Ovary (tissue), 3 donors: ENCODE measurements around the gene HYAL3.

Experiments used
- POLR2A ChIP-seq: fragments of 450-650 bp; IDR thresholded peaks from one replicate; pipeline ENCODE4 v1.6.1; 2017; ENCODE audit warnings: antibody characterized with exemption, mild to moderate bottlenecking, moderate library complexity
- TF ChIP-seq, protein P1 (sequence below), 3 donors: fragments of 450-650 bp in 2 of 3; fragments of 200-600 bp in 1 of 3; IDR thresholded peaks; one replicate each; pipeline versions ENCODE4 v1.5.1 to v1.8.0; 2016 to 2022; ENCODE audit warnings: antibody characterized with exemption in 3 of 3, mild to moderate bottlenecking in 1 of 3
- donor health status: DM: no; HTN: no; CAD: no.

DNA sequence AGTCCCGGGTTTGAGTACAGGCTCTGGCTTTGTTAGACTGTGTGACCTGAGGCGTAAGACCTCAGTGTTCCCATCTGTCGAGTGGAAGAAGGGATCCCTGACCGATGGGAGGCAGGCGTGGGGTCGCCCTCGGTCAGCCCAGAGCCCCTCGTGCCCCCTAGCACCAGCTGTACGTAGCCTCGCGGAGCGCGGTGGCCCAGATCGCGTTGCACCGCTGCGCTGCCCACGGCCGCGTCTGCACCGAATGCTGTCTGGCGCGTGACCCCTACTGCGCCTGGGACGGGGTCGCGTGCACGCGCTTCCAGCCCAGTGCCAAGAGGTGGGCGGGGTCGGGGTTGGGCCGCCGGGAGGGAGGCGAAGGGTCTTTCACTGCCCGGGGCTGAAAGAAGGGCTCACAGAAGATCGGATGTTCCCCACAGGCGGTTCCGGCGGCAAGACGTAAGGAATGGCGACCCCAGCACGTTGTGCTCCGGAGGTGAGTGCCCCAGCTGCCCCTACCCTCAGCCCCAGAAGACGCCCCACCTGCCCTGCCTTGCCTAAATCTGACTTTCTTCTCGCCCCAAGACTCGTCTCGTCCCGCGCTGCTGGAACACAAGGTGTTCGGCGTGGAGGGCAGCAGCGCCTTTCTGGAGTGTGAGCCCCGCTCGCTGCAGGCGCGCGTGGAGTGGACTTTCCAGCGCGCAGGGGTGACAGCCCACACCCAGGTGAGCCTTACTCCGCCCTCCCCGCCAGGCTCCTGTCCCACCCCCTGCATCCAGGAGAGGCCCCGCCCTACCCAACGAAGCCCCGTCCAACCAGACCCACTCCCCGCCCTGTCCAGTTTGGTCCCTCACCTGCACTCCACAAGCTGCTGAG, 23.8 kb downstream of the HYAL3 start:
- TF ChIP-seq, protein P1, sequence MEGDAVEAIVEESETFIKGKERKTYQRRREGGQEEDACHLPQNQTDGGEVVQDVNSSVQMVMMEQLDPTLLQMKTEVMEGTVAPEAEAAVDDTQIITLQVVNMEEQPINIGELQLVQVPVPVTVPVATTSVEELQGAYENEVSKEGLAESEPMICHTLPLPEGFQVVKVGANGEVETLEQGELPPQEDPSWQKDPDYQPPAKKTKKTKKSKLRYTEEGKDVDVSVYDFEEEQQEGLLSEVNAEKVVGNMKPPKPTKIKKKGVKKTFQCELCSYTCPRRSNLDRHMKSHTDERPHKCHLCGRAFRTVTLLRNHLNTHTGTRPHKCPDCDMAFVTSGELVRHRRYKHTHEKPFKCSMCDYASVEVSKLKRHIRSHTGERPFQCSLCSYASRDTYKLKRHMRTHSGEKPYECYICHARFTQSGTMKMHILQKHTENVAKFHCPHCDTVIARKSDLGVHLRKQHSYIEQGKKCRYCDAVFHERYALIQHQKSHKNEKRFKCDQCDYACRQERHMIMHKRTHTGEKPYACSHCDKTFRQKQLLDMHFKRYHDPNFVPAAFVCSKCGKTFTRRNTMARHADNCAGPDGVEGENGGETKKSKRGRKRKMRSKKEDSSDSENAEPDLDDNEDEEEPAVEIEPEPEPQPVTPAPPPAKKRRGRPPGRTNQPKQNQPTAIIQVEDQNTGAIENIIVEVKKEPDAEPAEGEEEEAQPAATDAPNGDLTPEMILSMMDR (IDR thresholded peaks at IDR 0.05): no peak
- TF ChIP-seq POLR2A: no peak
